Cardiac septum (tissue), 1 donor: ENCODE measurements around the gene TYW1B. TPM values are rescaled to one million over a fixed set of nuclear protein-coding genes. Genes with fewer than 3 reads are reported as not detected.
"Not testable (repeated sequence)": the region's sequence is repeated elsewhere in the genome, so short reads cannot be mapped to it uniquely, and the experiment has no call there.

Source experiments
- DNase-seq: peaks from one replicate; pipeline ENCODE4 v3.0.0-alpha.2; 2020; ENCODE audit warnings: low spot score
- intact Hi-C: fragments of 100-400 bp; cut with DNase I; formaldehyde crosslinking; loops from one replicate; pipeline ENCODE4 v1.14.0; 2022
- total RNA-seq: library from RNA; stranded (reverse); fragmentation: NEBNext Ultra II Directional; extraction: Animal tissue kit (Norgen Biotek cat#: 25700); gene quantifications from one replicate; pipeline ENCODE4 v1.2.1, GENCODE V29; 2021
- donor health status: DM: no; HTN: no; CAD: no.

The TYW1B gene
- total RNA-seq, 1 donor from 2014 or later, result 0.92 TPM

GRCh38 chr7:72817661-72818060 lies 10.3 kb downstream of the TYW1B start:
- DNase-seq, intact Hi-C loops: not testable (repeated sequence)

GRCh38 chr7:72816370-72817157 lies 11.4 kb downstream of the TYW1B start:
- DNase-seq, intact Hi-C loops: not testable (repeated sequence)

DNA sequence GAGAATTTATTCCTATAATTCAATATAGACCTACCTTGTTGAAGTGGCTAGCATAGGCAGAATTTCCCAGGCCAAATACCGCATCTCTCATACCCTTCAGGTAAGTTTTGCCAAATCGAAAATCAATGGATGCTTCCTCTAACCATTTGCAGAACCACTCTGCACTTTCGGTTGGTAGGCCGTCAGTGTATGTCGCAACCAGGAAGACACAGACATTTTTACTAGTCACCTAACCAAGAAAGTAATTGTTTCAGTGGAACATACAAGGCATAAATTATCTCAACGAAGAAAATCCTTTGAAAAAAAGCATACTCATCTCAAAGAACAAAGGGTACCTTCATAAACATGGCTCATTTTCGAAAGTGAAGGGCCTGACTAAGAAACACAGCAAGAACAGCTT lies 17.6 kb downstream of the TYW1B start:
- DNase-seq, intact Hi-C loops: not testable (repeated sequence)

GRCh38 chr7:72808511-72808910 lies 19.5 kb downstream of the TYW1B start:
- intact Hi-C loops, DNase-seq: not testable (repeated sequence)

DNA sequence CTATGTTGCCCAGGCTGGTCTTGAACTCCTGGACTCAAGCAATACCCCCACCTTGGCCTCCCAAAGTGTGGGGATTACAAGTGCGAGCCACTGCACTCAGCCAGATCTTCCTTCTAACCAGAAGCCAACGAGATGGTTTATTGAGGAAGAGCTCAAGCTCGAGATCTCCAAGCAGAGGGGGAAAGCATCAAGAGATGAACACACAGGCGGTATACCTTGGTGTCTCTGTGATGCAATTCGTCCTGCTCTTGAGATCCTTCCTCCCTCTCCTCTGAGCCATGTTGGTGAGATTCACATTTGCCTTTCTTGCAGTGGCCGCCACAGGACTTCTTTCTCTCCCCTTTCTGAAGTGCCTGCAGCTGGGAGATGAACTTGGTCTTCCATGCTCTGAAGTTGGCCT lies 21.1 kb downstream of the TYW1B start:
- DNase-seq, result not testable (repeated sequence)

GRCh38 chr7:72805526-72806494 lies 22.2 kb downstream of the TYW1B start:
- intact Hi-C loops, result no loop called here
- DNase-seq, result no peak

More for the DNA sequence above, 21.1 kb downstream of the TYW1B start:
- intact Hi-C loops, result not testable (repeated sequence)

DNA sequence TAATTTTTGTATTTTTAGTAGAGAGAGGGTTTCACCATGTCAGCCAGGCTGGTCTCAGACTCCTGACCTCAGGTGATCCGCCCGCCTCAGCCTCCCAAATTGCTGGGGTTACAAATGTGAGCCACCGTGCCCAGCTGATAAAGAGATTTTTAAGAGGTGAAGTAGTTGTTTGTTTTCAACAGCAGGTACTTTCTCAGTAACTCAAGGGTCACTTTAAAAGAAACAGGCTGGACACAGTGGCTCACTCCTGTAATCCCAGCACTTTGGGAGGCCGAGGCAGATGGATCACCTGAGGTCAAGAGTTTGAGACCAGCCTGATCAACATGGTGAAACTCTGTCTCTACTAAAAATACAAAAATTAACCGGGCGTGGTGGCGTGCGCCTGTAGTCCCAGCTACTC lies 24.2 kb downstream of the TYW1B start:
- DNase-seq, intact Hi-C loops: not testable (repeated sequence)

DNA sequence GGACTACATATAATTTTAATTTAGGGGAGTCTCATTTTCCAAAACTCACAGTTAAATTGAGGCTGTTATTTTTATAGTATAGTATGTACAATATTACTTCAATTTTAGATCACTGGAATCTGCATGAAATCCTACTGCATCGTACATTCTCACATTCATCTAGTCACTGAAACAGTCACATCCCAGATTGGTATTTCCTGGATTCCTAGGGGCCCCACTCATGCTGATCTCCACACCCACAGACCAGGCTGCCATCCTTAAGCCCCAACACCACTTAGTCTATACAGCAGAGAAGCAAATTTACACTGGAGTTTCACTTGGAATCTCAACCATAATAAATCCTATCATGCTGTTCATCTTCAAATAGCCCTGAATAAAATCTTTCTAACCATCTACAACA lies 26.4 kb downstream of the TYW1B start:
- intact Hi-C loops, DNase-seq: not testable (repeated sequence)

DNA sequence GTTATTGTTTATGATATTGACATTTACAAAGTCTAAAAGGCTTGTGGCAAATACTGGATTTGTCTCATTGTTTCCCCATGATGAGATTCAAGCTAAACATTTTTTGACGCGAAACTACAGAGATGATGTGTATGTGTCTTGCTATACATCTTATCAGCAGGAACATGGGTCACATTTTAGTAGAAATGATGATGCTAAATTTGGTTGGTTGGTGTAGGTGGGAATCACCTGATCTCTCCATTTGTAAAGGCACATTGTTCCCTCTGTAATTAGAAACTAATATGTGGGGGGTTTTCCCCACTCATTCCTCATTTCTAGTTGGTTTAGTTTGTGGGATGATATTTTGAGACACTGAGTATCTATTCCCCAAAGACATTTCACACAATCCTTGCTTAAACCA lies 32.6 kb downstream of the TYW1B start:
- DNase-seq, intact Hi-C loops: not testable (repeated sequence)

GRCh38 chr7:72793791-72794190 lies 34.2 kb downstream of the TYW1B start:
- intact Hi-C loops, result no loop called here
- no peak for DNase-seq

DNA sequence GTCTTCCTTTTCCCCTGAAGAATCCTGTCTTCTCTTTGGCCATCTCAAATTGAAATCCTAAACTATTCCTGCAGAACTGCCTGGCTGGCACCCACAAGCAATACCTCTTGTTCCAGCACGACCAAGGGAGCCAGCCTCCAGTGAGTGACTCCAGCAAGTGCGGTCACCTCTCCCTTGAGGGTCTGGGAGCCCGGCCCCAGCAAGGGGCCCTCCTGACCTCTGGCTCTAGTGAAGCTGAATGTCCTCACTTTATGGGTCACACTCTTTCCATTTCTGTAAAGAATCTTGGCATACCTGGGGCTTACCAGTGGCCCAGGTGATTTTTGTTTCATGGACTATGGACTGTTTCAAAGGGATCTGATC lies 37.3 kb downstream of the TYW1B start:
- intact Hi-C loops, DNase-seq: not testable (repeated sequence)

- intact Hi-C loops, result not testable (repeated sequence)
- peak; percentile 78 for DNase-seq
Observed at GRCh38 chr7:72790048-72790697, 37.8 kb downstream of the TYW1B start.

DNA sequence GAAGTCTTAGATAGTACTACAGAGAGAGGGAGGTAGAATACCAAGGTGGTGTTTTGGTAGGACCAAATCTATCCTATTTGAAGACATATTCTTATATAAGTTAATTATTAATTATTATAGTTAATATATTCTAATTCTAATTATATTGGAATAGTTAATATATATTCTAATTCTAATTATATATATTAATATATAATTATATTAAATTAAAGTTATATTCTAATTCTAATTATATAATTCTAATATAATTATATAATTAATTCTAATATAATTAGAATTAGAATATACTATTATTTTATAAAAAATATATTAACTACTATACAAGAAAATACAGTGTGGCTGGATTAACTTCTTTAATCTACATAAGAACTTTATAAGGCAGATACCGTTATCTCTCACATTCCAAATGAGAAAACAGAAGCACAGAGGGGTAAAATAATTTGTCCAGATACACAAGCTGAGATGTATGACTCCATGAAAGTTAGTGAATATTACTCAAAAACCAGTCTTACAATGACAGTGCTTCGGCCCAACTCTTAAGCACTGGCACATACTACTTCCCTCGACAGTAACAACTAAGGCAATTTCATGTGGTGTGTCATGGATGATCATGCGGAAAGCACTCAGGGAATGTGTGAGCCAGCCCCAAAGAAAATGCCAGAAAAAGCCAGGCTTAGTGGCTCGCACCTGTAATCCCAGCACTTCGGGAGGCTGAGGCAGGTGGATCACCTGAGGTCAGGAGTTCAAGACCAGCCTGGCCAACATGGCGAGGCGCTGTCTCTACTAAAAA lies 42.6 kb downstream of the TYW1B start:
- DNase-seq, result no peak
- intact Hi-C loops, result no loop called here

GRCh38 chr7:72783601-72784370 lies 44.2 kb downstream of the TYW1B start:
- intact Hi-C loops, DNase-seq: not testable (repeated sequence)

- intact Hi-C loops, result no loop called here
- no peak for DNase-seq
Observed at GRCh38 chr7:72781631-72782030, 46.4 kb downstream of the TYW1B start.

- intact Hi-C loops, result no loop called here
- no peak for DNase-seq
Observed at GRCh38 chr7:72781161-72781560, 46.8 kb downstream of the TYW1B start.

- DNase-seq, intact Hi-C loops: not testable (repeated sequence)
Observed at GRCh38 chr7:72780289-72780894, 47.6 kb downstream of the TYW1B start.

DNA sequence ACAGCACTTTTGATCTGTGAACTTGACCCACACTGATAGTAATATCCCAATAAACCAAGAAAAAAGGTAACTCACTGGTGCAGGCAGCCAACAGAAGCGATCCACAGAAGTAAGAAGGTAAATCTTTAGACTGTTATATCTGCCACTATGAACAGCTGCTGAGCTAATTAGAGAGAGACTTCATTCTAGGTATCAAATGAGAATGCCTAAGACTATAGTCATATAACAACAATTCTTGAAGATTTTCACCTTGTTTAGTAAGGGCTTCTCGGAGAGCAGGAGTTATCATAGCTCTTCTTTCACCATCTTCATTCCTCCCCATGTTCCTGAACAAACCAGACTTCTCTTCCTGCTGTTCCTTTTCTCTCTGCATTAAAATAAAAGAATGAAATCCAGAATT lies 50.8 kb downstream of the TYW1B start:
- DNase-seq, intact Hi-C loops: not testable (repeated sequence)
